ENCODE data around the gene NRIP3.

Gene NRIP3

GRCh38 chr11:9003573-9004182, at the start of gene NRIP3:
Gene NRIP3, minus strand, starts transcription at chr11:9004001. Its CDS starts 66 bp downstream, at chr11:9003935.
- H2AFZ ChIP-seq (ENCODE audit: low read depth, low read length), result no peak within 1 kb of the TSS
- no peak for TF ChIP-seq CTCF (IDR thresholded peaks at IDR 0.05; ENCODE audit: borderline replicate concordance, extremely low read depth, low read length, poor library complexity, severe bottlenecking)
- TF ChIP-seq EZH2 (IDR thresholded peaks at IDR 0.05; ENCODE audit: borderline replicate concordance, low read depth, low read length, severe bottlenecking), result no peak
- no peaks in the 10 kb centered on the region for H3K4me1 ChIP-seq (ENCODE audit: insufficient read depth, low read length)
- H3K79me2 ChIP-seq (ENCODE audit: insufficient read depth, low read length), result no peaks in the 10 kb centered on the region
- H3K4me2 ChIP-seq (ENCODE audit: insufficient read depth, low read length), result no peak within 1 kb of the TSS
- no peak within 1 kb of the TSS for H3K27ac ChIP-seq (ENCODE audit: low read length)
- no peaks in the 10 kb centered on the region for H3K36me3 ChIP-seq (ENCODE audit: insufficient read depth, low read length)
- ATAC-seq (ENCODE audit: insufficient read depth, low read depth) (0 out of 3 replicates have a peak, but pooled peaks have one; percentile 62), DNase-seq (peak; percentile 31)
- no peaks in the 10 kb centered on the region for H3K9me3 ChIP-seq (ENCODE audit: insufficient read depth, low read length, severe bottlenecking)
- H4K20me1 ChIP-seq (ENCODE audit: insufficient read depth, low read length), result no peaks in the 10 kb centered on the region
- H3K4me3 ChIP-seq (ENCODE audit: low read depth in 1 of 2, low read length in 2 of 2), result no peak within 1 kb of the TSS
- peaks cover 44% of the 10 kb centered on the region for H3K27me3 ChIP-seq (ENCODE audit: insufficient read depth, low read length, poor library complexity)
- no peak within 1 kb of the TSS for H3K9ac ChIP-seq (ENCODE audit: low read depth, low read length)

GRCh38 chr11:9052316-9052715, 48.5 kb upstream of the NRIP3 start:
- H2AFZ ChIP-seq (ENCODE audit: low read depth, low read length), result no peak overlapping the region
- H4K20me1 ChIP-seq (ENCODE audit: insufficient read depth, low read length), result no peaks in the 10 kb centered on the region
- ATAC-seq (ENCODE audit: insufficient read depth, low read depth), result no peak
- no peak overlapping the region for H3K4me3 ChIP-seq (ENCODE audit: low read depth in 1 of 2, low read length in 2 of 2)
- H3K9ac ChIP-seq (ENCODE audit: low read depth, low read length), result no peak overlapping the region
- no peaks in the 10 kb centered on the region for H3K36me3 ChIP-seq (ENCODE audit: insufficient read depth, low read length)
- H3K4me2 ChIP-seq (ENCODE audit: insufficient read depth, low read length), result no peak overlapping the region
- no peaks in the 10 kb centered on the region for H3K9me3 ChIP-seq (ENCODE audit: insufficient read depth, low read length, severe bottlenecking)
- no peaks in the 10 kb centered on the region for H3K79me2 ChIP-seq (ENCODE audit: insufficient read depth, low read length)
- no peak for DNase-seq
- no peak for TF ChIP-seq CTCF (IDR thresholded peaks at IDR 0.05; ENCODE audit: borderline replicate concordance, extremely low read depth, low read length, poor library complexity, severe bottlenecking)
- no peak for TF ChIP-seq EZH2 (IDR thresholded peaks at IDR 0.05; ENCODE audit: borderline replicate concordance, low read depth, low read length, severe bottlenecking)
- H3K27ac ChIP-seq (ENCODE audit: low read length), result no peak overlapping the region
- peaks cover 9% of the 10 kb centered on the region for H3K27me3 ChIP-seq (ENCODE audit: insufficient read depth, low read length, poor library complexity)
- no peaks in the 10 kb centered on the region for H3K4me1 ChIP-seq (ENCODE audit: insufficient read depth, low read length)

- no peaks in the 10 kb centered on the region for H3K79me2 ChIP-seq (ENCODE audit: insufficient read depth, low read length)
- H3K27me3 ChIP-seq (ENCODE audit: insufficient read depth, low read length, poor library complexity), result peaks cover 7% of the 10 kb centered on the region
- H3K9me3 ChIP-seq (ENCODE audit: insufficient read depth, low read length, severe bottlenecking), result no peaks in the 10 kb centered on the region
- DNase-seq, result no peak
- no peak overlapping the region for H3K27ac ChIP-seq (ENCODE audit: low read length)
- no peaks in the 10 kb centered on the region for H3K36me3 ChIP-seq (ENCODE audit: insufficient read depth, low read length)
- H4K20me1 ChIP-seq (ENCODE audit: insufficient read depth, low read length), result no peaks in the 10 kb centered on the region
- ATAC-seq (ENCODE audit: insufficient read depth, low read depth), result no peak
- no peak for TF ChIP-seq CTCF (IDR thresholded peaks at IDR 0.05; ENCODE audit: borderline replicate concordance, extremely low read depth, low read length, poor library complexity, severe bottlenecking)
- no peak for TF ChIP-seq EZH2 (IDR thresholded peaks at IDR 0.05; ENCODE audit: borderline replicate concordance, low read depth, low read length, severe bottlenecking)
- no peak overlapping the region for H2AFZ ChIP-seq (ENCODE audit: low read depth, low read length)
- no peak overlapping the region for H3K9ac ChIP-seq (ENCODE audit: low read depth, low read length)
- no peaks in the 10 kb centered on the region for H3K4me1 ChIP-seq (ENCODE audit: insufficient read depth, low read length)
- H3K4me2 ChIP-seq (ENCODE audit: insufficient read depth, low read length), result no peak overlapping the region
- H3K4me3 ChIP-seq (ENCODE audit: low read depth in 1 of 2, low read length in 2 of 2), result no peak overlapping the region
Measured at GRCh38 chr11:9049959-9050358, 46.2 kb upstream of the NRIP3 start.
